HCT116 (cell line): ENCODE measurements around the gene TUBGCP5.

ENCODE experiments used
- CTCF ChIP-seq, 3 experiments: fragments of 200-600 bp in 1 of 3; sonication (generic) in 1 of 3; IDR thresholded peaks in 2 of 3; conservative IDR thresholded peaks in 1 of 3; 2 replicates each; pipeline ENCODE4 v1.5.1; 2012 to 2017; ENCODE audit warnings: low read depth in 2 of 3, low read length in 2 of 3, antibody characterized with exemption in 1 of 3, borderline replicate concordance in 1 of 3, control low read depth in 1 of 3, mild to moderate bottlenecking in 1 of 3, mixed read lengths in 1 of 3, mixed run types in 1 of 3, moderate library complexity in 1 of 3; ENCODE audit not compliant: insufficient read depth in 1 of 3
- EZH2 ChIP-seq: fragments of 200-600 bp; sonication (generic); IDR thresholded peaks from 2 replicates; pipeline ENCODE4 v1.6.1; 2017; ENCODE audit warnings: antibody characterized with exemption, mixed run types
- POLR2A ChIP-seq: IDR thresholded peaks from 2 replicates; pipeline ENCODE4 v1.7.0; 2011; ENCODE audit warnings: borderline replicate concordance; ENCODE audit not compliant: insufficient read depth, insufficient read length; ENCODE audit errors: extremely low read depth
- SP1 ChIP-seq: IDR thresholded peaks from 2 replicates; pipeline ENCODE4 v1.6.1; 2012; ENCODE audit warnings: low read depth

DNA sequence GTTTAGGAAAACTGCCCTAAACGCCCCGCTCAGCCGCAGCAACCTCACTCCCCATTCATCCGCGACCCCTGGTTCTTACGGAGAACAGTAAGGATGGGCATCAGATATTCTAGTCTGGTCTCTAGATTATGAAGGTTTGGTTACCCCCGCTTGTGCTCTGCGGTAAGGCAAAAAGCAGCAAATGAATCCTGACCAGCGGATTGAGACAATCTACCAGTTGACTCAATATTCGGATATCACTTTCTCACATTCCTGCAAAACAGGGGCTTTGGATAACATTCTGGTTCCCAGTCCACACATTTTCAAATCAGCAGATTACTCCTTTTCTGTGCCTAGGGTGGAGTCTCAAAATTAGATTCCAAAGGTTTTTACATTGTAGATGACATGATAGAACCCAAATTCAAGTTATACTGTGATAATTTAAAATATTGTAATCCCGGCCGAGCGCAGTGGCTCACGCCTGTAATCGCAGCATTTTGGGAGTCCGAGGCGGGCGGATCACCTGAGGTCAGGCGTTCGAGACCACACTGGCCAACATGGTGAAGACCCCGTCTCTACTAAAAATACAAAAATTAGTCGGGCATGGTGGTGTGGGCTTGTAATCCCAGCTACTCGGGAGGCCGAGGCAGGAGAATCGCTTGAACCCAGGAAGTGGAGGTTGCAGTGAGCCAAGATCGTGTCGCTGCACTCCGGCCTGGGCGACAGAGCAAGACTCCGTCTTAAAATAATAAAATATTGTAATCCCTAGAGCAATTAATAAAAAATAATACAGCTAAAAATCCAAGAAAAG is 58.1 kb downstream of the TUBGCP5 start:
- no peak for TF ChIP-seq POLR2A
- no peak for TF ChIP-seq CTCF (IDR thresholded peaks at IDR 0.05 in 2 of 3, conservative IDR thresholded peaks at IDR 0.05 in 1 of 3; ENCODE audit: borderline replicate concordance in 1 of 3, insufficient read depth in 1 of 3, low read depth in 2 of 3, low read length in 2 of 3)
- no peak for TF ChIP-seq SP1
- no peak for TF ChIP-seq EZH2
